Lung (tissue), 12 donors: ENCODE measurements around the gene GNLY. TPM values are rescaled to one million over a fixed set of nuclear protein-coding genes. Genes with fewer than 3 reads are reported as not detected.

Experiments used
- ATAC-seq: fragments of 200-7000 bp; cut with Tn5 transposase; one replicate; pipeline ENCODE4 v1.9.1; 2020; ENCODE audit warnings: moderate number of reproducible peaks; ENCODE audit not compliant: insufficient read depth, low FRiP score
- DNase-seq, 3 donors: peaks; one replicate each; pipeline ENCODE4 v3.0.0-alpha.2; 2013 to 2017
- H3K27ac ChIP-seq, 2 donors: one replicate each; pipeline ENCODE4 v1.5.1; 2013; ENCODE audit warnings: mild to moderate bottlenecking in 2 of 2, moderate library complexity in 2 of 2, control low read depth in 1 of 2, inconsistent platforms in 1 of 2, low read depth in 1 of 2, low read length in 1 of 2
- H3K27me3 ChIP-seq, 3 donors: one replicate each; pipeline ENCODE4 v1.5.1; 2013; ENCODE audit warnings: low read length in 2 of 3; ENCODE audit not compliant: control insufficient read depth in 3 of 3, insufficient read depth in 3 of 3
- H3K36me3 ChIP-seq, 4 donors: one replicate each; pipeline ENCODE4 v1.5.1; 2013; ENCODE audit warnings: low read length in 4 of 4, mild to moderate bottlenecking in 1 of 4, moderate library complexity in 1 of 4; ENCODE audit not compliant: control insufficient read depth in 4 of 4, insufficient read depth in 4 of 4
- H3K4me1 ChIP-seq, 5 donors: one replicate each; pipeline ENCODE4 v1.5.1; 2013; ENCODE audit warnings: low read length in 5 of 5, mild to moderate bottlenecking in 2 of 5, moderate library complexity in 1 of 5; ENCODE audit not compliant: control insufficient read depth in 5 of 5, insufficient read depth in 5 of 5
- H3K4me3 ChIP-seq: one replicate; pipeline ENCODE4 v1.5.1; 2013; ENCODE audit warnings: mild to moderate bottlenecking, control low read depth, moderate library complexity
- H3K9ac ChIP-seq, 2 donors: one replicate each; pipeline ENCODE4 v1.5.1; 2013; ENCODE audit warnings: low read length in 2 of 2, control low read depth in 1 of 2; ENCODE audit not compliant: insufficient read depth in 1 of 2
- H3K9me3 ChIP-seq, 4 donors: one replicate each; pipeline ENCODE4 v1.5.1; 2013; ENCODE audit warnings: low read length in 3 of 4, mild to moderate bottlenecking in 1 of 4, moderate library complexity in 1 of 4; ENCODE audit not compliant: control insufficient read depth in 4 of 4, insufficient read depth in 3 of 4
- WGBS, 2 donors: extraction: QIAGEN DNeasy Blood & Tissue Kit; methylation state at CpG; one replicate each; pipeline ENCODE4 v1.1.7; 2013; 5-methylcytosine and 5-hydroxymethylcytosine counted together
- polyA plus RNA-seq, 2 donors: library from polyadenylated mRNA; stranded (reverse); fragments of 200-250 nt; gene quantifications; one replicate each; pipeline ENCODE4 v1.2.1, GENCODE V29; 2013
- total RNA-seq, 2 donors: library from RNA; depleted of rRNA in 1 of 2; stranded (reverse); fragments of >200 nt in 1 of 2; gene quantifications; one replicate each; pipeline ENCODE4 v1.2.1, GENCODE V29; 2014 to 2021
- TF ChIP-seq, protein P1 (sequence below): IDR thresholded peaks from 2 replicates; pipeline ENCODE4 v1.5.1; 2012; ENCODE audit warnings: mild to moderate bottlenecking; ENCODE audit errors: control extremely low read depth, extremely low read depth
- donor health status: control.
- donor health status: control.
- donor health status: Bipolar disorder and iron deficiency.
- donor health status: healthy.
- donor health status: DM: yes; HTN: yes; CAD: no.

Gene GNLY
- total and polyA plus RNA-seq, 4 donors: 9.0 to 13.6 (median 12.1) TPM; not detected in 1

DNA sequence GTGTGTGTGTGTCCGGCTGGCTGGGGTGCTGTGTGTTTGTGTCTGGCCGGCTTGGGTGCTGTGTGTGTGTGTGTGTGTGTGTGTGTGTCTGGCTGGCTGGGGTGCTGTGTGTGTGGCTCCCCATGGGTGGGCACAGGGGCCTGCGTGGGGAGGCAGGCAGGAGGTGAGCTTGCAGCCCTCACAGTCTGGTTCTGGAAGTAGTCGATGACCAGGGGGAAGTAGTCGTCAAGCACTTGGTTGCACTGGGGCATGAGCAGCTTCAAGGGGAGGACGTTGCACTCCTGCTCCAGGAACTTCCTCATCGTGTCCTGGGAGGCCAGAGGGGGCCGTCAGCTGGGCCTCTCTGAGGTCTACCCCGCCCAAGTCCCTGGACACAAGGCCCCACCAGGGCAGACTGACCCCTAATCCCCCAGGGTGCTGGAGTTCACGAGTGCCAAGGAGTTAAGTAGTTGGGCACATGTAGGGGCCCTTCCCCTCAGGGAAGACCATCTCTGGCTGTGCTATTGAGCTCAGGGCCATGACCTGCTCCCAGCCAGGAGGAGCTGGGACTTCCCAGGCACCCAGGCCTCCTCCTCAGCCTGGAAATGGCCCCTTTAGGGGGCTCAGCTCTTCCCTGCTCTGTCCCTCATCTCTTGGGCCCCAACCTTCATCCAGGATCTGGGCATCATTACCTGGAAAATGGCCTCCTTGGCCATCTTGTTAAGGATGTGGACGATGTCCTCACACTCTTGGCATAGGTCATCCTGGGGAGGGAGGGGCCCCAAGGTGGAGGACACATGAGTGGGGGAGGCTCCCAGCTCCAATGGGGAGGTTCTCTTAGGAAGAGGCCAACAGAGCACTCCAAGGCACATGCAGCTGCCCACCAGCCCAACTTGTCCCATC is 27.5 kb upstream of the GNLY start:
- Histone ChIP-seq H3K36me3 (peaks cover 0 to 19% (median 2%) of the 10 kb centered on the region in 4 donors), H3K4me3 (peak overlapping the region; percentile 50), H3K27ac (peak overlapping the region in 1 of 2 donors; percentile 91), H3K27me3 (no peaks in the 10 kb centered on the region), H3K9ac (no peak overlapping the region), H3K4me1 (peaks cover 0 to 14% (median 0%) of the 10 kb centered on the region in 5 donors), H3K9me3 (no peaks in the 10 kb centered on the region)
- ATAC-seq: no peak
- 37 to 51% methylated on average over 10 to 11 of the region's 11 CpGs for WGBS, 2 donors
- no peak for DNase-seq
- TF ChIP-seq, protein P1, sequence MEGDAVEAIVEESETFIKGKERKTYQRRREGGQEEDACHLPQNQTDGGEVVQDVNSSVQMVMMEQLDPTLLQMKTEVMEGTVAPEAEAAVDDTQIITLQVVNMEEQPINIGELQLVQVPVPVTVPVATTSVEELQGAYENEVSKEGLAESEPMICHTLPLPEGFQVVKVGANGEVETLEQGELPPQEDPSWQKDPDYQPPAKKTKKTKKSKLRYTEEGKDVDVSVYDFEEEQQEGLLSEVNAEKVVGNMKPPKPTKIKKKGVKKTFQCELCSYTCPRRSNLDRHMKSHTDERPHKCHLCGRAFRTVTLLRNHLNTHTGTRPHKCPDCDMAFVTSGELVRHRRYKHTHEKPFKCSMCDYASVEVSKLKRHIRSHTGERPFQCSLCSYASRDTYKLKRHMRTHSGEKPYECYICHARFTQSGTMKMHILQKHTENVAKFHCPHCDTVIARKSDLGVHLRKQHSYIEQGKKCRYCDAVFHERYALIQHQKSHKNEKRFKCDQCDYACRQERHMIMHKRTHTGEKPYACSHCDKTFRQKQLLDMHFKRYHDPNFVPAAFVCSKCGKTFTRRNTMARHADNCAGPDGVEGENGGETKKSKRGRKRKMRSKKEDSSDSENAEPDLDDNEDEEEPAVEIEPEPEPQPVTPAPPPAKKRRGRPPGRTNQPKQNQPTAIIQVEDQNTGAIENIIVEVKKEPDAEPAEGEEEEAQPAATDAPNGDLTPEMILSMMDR: no peak

DNA sequence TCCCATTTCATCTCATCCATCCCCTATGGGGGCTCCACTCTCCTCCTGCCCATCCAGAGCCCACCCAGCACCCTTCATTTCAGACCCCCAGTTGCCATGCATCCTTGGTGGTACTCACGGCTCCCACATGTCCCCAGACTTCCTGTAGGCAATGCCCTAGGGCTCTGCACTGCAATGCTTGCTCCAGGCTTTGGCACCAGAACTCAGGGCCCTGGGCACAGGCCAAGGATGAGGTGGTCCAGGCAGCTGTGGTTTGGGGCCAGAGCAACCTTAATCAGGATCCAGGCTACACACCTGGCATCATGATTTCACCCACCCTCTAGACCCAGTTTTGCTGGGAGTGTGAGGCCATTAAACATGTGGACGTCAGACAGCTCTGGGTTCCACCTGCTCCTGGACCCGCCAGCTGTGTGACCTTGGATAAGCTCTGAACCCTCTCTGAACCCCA is 26.6 kb upstream of the GNLY start:
- H3K4me3 ChIP-seq: peak overlapping the region; percentile 50
- H3K36me3 ChIP-seq: peaks cover 0 to 19% (median 2%) of the 10 kb centered on the region in 4 donors
- TF ChIP-seq, protein P1: no peak
- no peak for DNase-seq
- no peak overlapping the region for H3K9ac ChIP-seq
- no peaks in the 10 kb centered on the region for H3K9me3 ChIP-seq
- ATAC-seq: no peak
- WGBS, 2 donors: 74 to 81% methylated on average over 3 of the region's 3 CpGs
- peaks cover 0 to 10% (median 0%) of the 10 kb centered on the region in 5 donors for H3K4me1 ChIP-seq
- H3K27ac ChIP-seq: peak overlapping the region in 1 of 2 donors; percentile 91
- H3K27me3 ChIP-seq: no peaks in the 10 kb centered on the region

GRCh38 chr2:85668009-85668856 is 25.9 kb upstream of the GNLY start, which contains the start of gene SFTPB:
TSS of gene SFTPB (minus strand) at chr2:85668199. CDS start at chr2:85668183, 16 bp downstream.
- ATAC-seq (peak; percentile 40), DNase-seq (peak; percentile 22 to 64 (median 48))
- TF ChIP-seq, protein P1: no peak
- Histone ChIP-seq H3K27me3 (no peaks in the 10 kb centered on the region), H3K36me3 (peaks cover 0 to 19% (median 2%) of the 10 kb centered on the region in 4 donors), H3K4me3 (peak within 1 kb of the TSS; percentile 50), H3K9me3 (no peaks in the 10 kb centered on the region), H3K9ac (no peak within 1 kb of the TSS), H3K4me1 (peaks cover 0 to 9% (median 0%) of the 10 kb centered on the region in 5 donors), H3K27ac (peak within 1 kb of the TSS in 1 of 2 donors; percentile 91)
- WGBS, 2 donors: 64 to 82% methylated on average over 5 of the region's 5 CpGs
